Kidney (tissue), 14 donors: ENCODE results near the gene TINAGL1. TPM values are rescaled to one million over a fixed set of nuclear protein-coding genes. Genes with fewer than 3 reads are reported as not detected.

Source experiments
- DNase-seq, 5 donors: peaks; one replicate each; pipeline ENCODE4 v3.0.0-alpha.2; 2013 to 2020
- FAIRE-seq: peaks from 2 replicates; lab custom pipeline; 2012; peaks lifted over from hg19 to GRCh38; lab: Jason Lieb, UNC
- H3K27ac ChIP-seq, 2 donors: one replicate each; pipeline ENCODE4 v1.7.0; 2013; ENCODE audit warnings: low read depth in 2 of 2, low read length in 2 of 2, inconsistent platforms in 1 of 2
- H3K27me3 ChIP-seq: one replicate; pipeline ENCODE4 v1.7.1; 2013; ENCODE audit warnings: low read length, inconsistent platforms; ENCODE audit not compliant: control insufficient read depth, insufficient read depth
- H3K36me3 ChIP-seq, 3 donors: one replicate each; pipeline versions ENCODE4 v1.7.0 to v1.7.1; 2013; ENCODE audit warnings: low read length in 3 of 3, control low read depth in 1 of 3, inconsistent platforms in 1 of 3; ENCODE audit not compliant: insufficient read depth in 3 of 3, control insufficient read depth in 2 of 3
- H3K4me1 ChIP-seq, 3 donors: one replicate each; pipeline versions ENCODE4 v1.7.0 to v1.7.1; 2013; ENCODE audit warnings: low read length in 3 of 3, inconsistent platforms in 1 of 3, low read depth in 1 of 3; ENCODE audit not compliant: control insufficient read depth in 2 of 3, insufficient read depth in 2 of 3
- H3K4me3 ChIP-seq, 3 donors: one replicate each; pipeline versions ENCODE4 v1.7.0 to v1.8.1; 2013; ENCODE audit warnings: low read length in 3 of 3, control low read depth in 1 of 3, inconsistent platforms in 1 of 3
- H3K9ac ChIP-seq, 3 donors: one replicate each; pipeline versions ENCODE4 v1.7.0 to v1.7.1; 2013; ENCODE audit warnings: low read length in 3 of 3, control low read depth in 1 of 3, inconsistent platforms in 1 of 3
- H3K9me3 ChIP-seq, 3 donors: one replicate each; pipeline versions ENCODE4 v1.7.0 to v1.7.1; 2013; ENCODE audit warnings: low read length in 3 of 3, control low read depth in 1 of 3, inconsistent platforms in 1 of 3; ENCODE audit not compliant: control insufficient read depth in 2 of 3, insufficient read depth in 1 of 3
- intact Hi-C: fragments of 100-400 bp; cut with DNase I; formaldehyde crosslinking; loops from one replicate; pipeline ENCODE4 v1.11.1; 2022
- polyA plus RNA-seq: library from polyadenylated mRNA; stranded (reverse); fragments of 350-450 nt; fragmentation: Illumina TruSeq; extraction: RNeasy Lipid Tissue Mini Kit (QIAGEN cat#74804); gene quantifications from one replicate; pipeline ENCODE4 v1.2.3, GENCODE V29; 2014; ENCODE audit warnings: low read depth, low replicate concordance; ENCODE audit not compliant: insufficient read depth
- total RNA-seq: library from RNA; stranded (reverse); fragmentation: NEBNext Ultra II Directional; extraction: Animal tissue kit (Norgen Biotek cat#: 25700); gene quantifications from one replicate; pipeline ENCODE4 v1.2.1, GENCODE V29; 2021
- TF ChIP-seq, protein P1 (sequence below): IDR thresholded peaks from 3 replicates; pipeline ENCODE4 v1.5.1; 2012; ENCODE audit warnings: mild to moderate bottlenecking, moderate library complexity, borderline replicate concordance; ENCODE audit not compliant: insufficient read depth; ENCODE audit errors: extremely low read depth
- donor health status: control.
- donor health status: control.
- donor health status: control.
- donor health status: control.
- donor health status: control.
- donor health status: DM: yes; HTN: yes; CAD: no.
- donor health status: Normal renal cell carcinoma (clear cell type).

The TINAGL1 gene
- total and polyA plus RNA-seq, 2 donors from 2014 or later: 171 to 246 TPM

DNA sequence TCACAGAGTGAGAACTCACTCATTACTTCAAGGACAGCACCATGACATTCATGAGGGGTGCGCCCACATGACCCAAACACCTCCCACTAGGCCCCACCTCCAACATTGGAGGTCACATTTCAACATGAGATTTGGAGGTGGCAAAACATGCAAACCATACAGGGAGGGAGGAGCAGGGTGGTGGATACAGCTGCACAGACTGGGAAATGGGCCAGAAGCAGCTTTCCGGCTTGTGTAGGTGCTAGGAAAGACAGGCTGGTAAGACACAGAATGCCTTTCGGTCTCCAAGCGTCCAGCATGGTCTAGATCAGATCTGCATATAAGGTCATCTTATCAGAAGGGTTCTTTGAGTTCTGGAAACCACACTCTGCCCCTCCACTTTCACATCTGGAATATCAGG, 35.1 kb upstream of the TINAGL1 start:
- DNase-seq: no peak
- H3K36me3 ChIP-seq: no peaks in the 10 kb centered on the region
- intact Hi-C loops: loop anchor here (10.0 kb wide), 1 partner anchor 76 kb away; no protein-coding TSS in a partner anchor
- H3K27ac ChIP-seq: no peak overlapping the region
- H3K9me3 ChIP-seq: peaks cover 0 to 3% (median 0%) of the 10 kb centered on the region in 3 donors
- H3K4me1 ChIP-seq: no peaks in the 10 kb centered on the region
- TF ChIP-seq, protein P1, sequence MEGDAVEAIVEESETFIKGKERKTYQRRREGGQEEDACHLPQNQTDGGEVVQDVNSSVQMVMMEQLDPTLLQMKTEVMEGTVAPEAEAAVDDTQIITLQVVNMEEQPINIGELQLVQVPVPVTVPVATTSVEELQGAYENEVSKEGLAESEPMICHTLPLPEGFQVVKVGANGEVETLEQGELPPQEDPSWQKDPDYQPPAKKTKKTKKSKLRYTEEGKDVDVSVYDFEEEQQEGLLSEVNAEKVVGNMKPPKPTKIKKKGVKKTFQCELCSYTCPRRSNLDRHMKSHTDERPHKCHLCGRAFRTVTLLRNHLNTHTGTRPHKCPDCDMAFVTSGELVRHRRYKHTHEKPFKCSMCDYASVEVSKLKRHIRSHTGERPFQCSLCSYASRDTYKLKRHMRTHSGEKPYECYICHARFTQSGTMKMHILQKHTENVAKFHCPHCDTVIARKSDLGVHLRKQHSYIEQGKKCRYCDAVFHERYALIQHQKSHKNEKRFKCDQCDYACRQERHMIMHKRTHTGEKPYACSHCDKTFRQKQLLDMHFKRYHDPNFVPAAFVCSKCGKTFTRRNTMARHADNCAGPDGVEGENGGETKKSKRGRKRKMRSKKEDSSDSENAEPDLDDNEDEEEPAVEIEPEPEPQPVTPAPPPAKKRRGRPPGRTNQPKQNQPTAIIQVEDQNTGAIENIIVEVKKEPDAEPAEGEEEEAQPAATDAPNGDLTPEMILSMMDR: no peak
- peaks cover 2% of the 10 kb centered on the region for H3K27me3 ChIP-seq
- FAIRE-seq: no peak
- no peak overlapping the region for H3K4me3 ChIP-seq
- H3K9ac ChIP-seq: no peak overlapping the region

DNA sequence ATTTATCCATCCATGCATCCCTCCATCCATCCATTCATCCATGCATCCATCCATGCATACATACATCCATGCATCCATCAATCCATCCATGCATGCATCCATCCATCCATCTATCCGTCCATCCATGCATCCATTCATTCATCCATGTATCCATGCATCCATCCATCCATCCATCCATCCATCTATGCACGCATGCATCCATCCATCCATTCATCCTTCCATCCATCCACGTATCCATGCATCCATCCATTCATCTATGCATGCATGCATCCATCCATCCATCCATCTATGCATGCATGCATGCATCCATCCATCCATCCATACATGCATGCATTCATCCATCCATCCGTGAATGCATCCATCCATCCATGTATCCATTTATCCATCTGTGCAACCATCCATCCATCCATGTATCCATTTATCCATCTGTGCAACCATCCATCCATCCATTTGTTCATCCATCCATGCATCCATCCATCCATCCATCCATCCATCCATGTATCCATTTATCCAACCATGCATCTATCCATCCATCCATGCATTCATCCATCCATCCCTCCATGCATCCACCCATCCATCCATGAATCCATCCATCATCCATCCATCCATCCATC, 30.3 kb upstream of the TINAGL1 start:
- H3K27ac ChIP-seq: no peak overlapping the region
- TF ChIP-seq, protein P1: no peak
- intact Hi-C loops: loop anchor here (10.0 kb wide), 1 partner anchor 81 kb away; no protein-coding TSS in a partner anchor

DNA sequence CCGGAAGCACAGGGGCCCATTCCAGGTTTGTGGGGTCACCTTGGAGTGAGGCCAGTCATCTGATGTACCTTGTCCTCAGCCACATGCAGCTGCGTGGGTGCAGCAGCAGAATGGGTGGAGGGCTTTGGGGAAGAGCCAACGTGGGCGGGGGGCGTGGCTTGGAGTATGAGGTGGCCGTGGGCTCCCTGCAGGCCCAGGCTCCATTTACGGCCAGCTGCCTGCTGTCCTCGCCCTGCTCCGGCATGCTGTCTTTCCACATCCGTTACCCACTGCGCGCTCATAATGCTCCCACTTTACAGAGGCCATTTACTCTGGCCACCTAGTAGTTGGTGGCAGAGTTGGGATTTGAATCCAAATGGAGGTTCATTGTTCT, 27.8 kb upstream of the TINAGL1 start:
- FAIRE-seq: no peak
- H3K36me3 ChIP-seq: no peaks in the 10 kb centered on the region
- H3K4me1 ChIP-seq: peaks cover 0 to 12% (median 10%) of the 10 kb centered on the region in 3 donors
- H3K4me3 ChIP-seq: peak overlapping the region in 1 of 3 donors; percentile 60
- peaks cover 0 to 3% (median 0%) of the 10 kb centered on the region in 3 donors for H3K9me3 ChIP-seq
- peak overlapping the region in 1 of 3 donors; percentile 59 for H3K9ac ChIP-seq
- DNase-seq: peak in 3 of 5 donors; percentile 54 to 84 (median 67)
- H3K27ac ChIP-seq: peak overlapping the region in 1 of 2 donors; percentile 52
- H3K27me3 ChIP-seq: peaks cover 2% of the 10 kb centered on the region
- intact Hi-C loops: loop anchor here (10.0 kb wide), 1 partner anchor 84 kb away; no protein-coding TSS in a partner anchor
- TF ChIP-seq, protein P1: no peak

More for the DNA sequence above, 30.3 kb upstream of the TINAGL1 start:
- DNase-seq (no peak), FAIRE-seq (no peak)
- Histone ChIP-seq H3K4me3 (peak overlapping the region in 1 of 3 donors; percentile 30), H3K4me1 (peaks cover 0 to 12% (median 10%) of the 10 kb centered on the region in 3 donors), H3K9me3 (peaks cover 0 to 3% (median 0%) of the 10 kb centered on the region in 3 donors), H3K27me3 (peaks cover 2% of the 10 kb centered on the region), H3K9ac (no peak overlapping the region), H3K36me3 (no peaks in the 10 kb centered on the region)
